ENCODE data around the gene TPRKB.
"Not testable (repeated sequence)": the region's sequence is repeated elsewhere in the genome, so short reads cannot be mapped to it uniquely, and the experiment has no call there.

Gene TPRKB

DNA sequence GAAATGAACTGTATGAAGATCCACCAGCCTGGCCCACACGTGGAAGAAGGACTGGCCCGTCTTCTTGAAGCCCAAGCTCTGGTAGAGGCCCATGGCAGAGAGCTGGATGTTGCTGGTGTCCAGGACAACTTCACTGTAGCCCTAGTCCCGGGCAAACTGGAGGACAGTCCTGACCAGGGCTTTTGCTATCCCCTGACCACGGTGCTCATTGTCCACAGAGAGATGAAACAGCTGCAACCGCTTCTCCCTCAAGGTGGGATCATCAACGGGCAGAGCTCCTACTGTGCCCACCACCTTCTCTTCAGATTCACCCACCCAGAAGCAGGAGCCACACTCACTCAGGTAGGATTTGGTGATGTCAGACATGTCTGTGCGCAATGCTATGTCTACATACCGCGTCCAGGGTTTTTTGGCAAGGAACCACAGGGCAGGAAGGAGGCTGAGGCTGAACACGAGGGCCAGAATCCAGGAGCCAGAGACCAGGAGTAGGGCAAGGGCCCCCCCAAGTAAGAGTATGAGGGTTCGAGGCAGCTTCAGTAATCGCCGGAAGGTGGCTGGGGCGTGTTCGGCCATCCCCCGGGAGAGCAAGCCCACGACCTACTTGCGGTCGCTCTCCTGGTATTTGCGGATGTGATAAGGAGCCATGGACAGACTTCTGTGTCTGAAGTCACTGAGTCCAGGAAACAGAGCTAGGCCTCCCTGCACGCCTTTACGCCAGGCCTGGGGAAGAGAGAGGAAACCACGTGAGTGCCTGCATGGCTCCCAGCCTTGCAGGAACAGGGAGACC lies 36.3 kb downstream of the TPRKB start:
- no peaks in the 10 kb centered on the region for H3K79me2 ChIP-seq
- no peak overlapping the region for H3K4me2 ChIP-seq (ENCODE audit: low read length)
- no peak overlapping the region for H3K9ac ChIP-seq
- H3K36me3 ChIP-seq (ENCODE audit: control insufficient read depth, insufficient read depth, low read length): no peaks in the 10 kb centered on the region
- H3K4me3 ChIP-seq (ENCODE audit: low read depth, low read length): no peak overlapping the region
- TF ChIP-seq, protein P1, sequence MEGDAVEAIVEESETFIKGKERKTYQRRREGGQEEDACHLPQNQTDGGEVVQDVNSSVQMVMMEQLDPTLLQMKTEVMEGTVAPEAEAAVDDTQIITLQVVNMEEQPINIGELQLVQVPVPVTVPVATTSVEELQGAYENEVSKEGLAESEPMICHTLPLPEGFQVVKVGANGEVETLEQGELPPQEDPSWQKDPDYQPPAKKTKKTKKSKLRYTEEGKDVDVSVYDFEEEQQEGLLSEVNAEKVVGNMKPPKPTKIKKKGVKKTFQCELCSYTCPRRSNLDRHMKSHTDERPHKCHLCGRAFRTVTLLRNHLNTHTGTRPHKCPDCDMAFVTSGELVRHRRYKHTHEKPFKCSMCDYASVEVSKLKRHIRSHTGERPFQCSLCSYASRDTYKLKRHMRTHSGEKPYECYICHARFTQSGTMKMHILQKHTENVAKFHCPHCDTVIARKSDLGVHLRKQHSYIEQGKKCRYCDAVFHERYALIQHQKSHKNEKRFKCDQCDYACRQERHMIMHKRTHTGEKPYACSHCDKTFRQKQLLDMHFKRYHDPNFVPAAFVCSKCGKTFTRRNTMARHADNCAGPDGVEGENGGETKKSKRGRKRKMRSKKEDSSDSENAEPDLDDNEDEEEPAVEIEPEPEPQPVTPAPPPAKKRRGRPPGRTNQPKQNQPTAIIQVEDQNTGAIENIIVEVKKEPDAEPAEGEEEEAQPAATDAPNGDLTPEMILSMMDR (IDR thresholded peaks at IDR 0.05): no peak
- no peaks in the 10 kb centered on the region for H3K27me3 ChIP-seq (ENCODE audit: control insufficient read depth, insufficient read depth, low read length)
- no peaks in the 10 kb centered on the region for H3K9me3 ChIP-seq (ENCODE audit: control insufficient read depth, low read length)
- peaks cover 13% of the 10 kb centered on the region for H3K4me1 ChIP-seq
- H3K27ac ChIP-seq: peak overlapping the region; percentile 41
- no peak overlapping the region for H2AFZ ChIP-seq

DNA sequence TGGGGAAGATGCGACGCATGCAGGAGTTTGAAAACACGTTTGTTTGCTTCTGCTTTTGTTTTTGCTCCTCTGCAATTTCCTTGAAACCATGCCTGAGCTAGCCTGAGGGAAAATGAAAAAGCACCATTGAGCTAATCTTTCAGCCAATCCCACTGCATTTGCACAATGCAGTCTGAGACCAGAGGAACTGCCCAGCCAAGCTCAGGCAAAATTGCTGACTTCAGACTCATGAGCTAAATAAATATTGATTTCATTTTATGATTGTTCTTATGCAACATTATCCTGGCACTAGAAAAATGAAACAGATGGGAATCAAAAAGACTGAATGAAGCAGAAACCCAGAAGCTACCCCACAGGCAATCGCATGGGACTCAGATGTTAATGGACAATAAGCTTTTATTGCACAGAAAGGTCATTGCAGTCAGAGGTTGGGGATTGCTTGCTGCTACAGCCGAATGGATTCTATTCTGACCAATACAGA lies 37.0 kb downstream of the TPRKB start:
- no peak overlapping the region for H3K4me3 ChIP-seq (ENCODE audit: low read depth, low read length)
- H3K9me3 ChIP-seq (ENCODE audit: control insufficient read depth, low read length): no peaks in the 10 kb centered on the region
- H3K79me2 ChIP-seq: no peaks in the 10 kb centered on the region
- H3K36me3 ChIP-seq (ENCODE audit: control insufficient read depth, insufficient read depth, low read length): no peaks in the 10 kb centered on the region
- H3K4me1 ChIP-seq: peaks cover 13% of the 10 kb centered on the region
- H3K9ac ChIP-seq: no peak overlapping the region
- H3K27ac ChIP-seq: peak overlapping the region; percentile 41
- peak overlapping the region; percentile 17 for H2AFZ ChIP-seq
- TF ChIP-seq, protein P1 (IDR thresholded peaks at IDR 0.05): no peak
- no peaks in the 10 kb centered on the region for H3K27me3 ChIP-seq (ENCODE audit: control insufficient read depth, insufficient read depth, low read length)
- H3K4me2 ChIP-seq (ENCODE audit: low read length): no peak overlapping the region

DNA sequence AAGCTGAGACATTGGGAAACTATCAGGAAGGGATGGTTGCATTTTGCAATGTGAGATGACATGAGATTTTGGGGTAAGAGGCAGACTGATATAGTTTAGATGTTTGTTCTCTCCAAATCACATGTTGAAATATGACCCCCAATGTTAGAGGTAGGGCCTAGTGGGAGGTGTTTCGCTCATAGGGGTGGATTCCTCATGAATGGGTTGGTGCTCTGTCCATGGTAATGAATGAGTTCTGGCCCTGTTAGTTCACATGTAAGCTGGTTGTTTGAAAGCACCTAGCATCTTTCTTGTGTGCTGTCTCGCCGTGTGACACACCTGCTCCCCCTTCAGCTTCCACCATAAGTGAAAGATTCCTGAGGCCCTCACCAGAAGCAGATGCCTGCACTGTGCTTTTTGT lies 37.7 kb downstream of the TPRKB start:
- Histone ChIP-seq H3K9ac (no peak overlapping the region), H3K4me1 (peaks cover 13% of the 10 kb centered on the region), H3K9me3 (ENCODE audit: control insufficient read depth, low read length) (no peaks in the 10 kb centered on the region), H3K27ac (no peak overlapping the region), H3K36me3 (ENCODE audit: control insufficient read depth, insufficient read depth, low read length) (no peaks in the 10 kb centered on the region), H2AFZ (peak overlapping the region; percentile 35), H3K4me2 (ENCODE audit: low read length) (no peak overlapping the region), H3K79me2 (no peaks in the 10 kb centered on the region), H3K4me3 (ENCODE audit: low read depth, low read length) (no peak overlapping the region), H3K27me3 (ENCODE audit: control insufficient read depth, insufficient read depth, low read length) (no peaks in the 10 kb centered on the region)
- TF ChIP-seq, protein P1 (IDR thresholded peaks at IDR 0.05): no peak

DNA sequence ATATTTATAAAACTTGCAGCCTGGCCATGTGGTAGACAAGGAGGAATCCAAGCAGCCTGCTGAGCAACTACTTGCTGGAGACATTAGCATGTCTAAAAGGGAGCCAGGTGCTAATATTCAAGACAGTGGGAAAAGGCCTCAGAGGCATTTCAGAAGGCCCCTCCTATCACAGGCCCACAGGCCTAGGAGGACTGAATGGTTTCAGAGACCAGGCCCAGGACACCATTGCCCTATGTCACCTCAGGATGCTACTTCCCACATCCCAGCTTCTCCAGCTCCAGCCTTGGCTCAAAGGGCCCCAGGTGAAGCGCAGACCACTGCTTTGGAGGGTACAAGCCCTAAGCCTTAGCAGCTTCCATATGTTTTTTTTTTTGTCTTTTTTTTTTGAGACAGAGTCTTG lies 39.0 kb downstream of the TPRKB start:
- H3K9ac ChIP-seq: no peak overlapping the region
- TF ChIP-seq, protein P1 (IDR thresholded peaks at IDR 0.05): no peak
- H3K36me3 ChIP-seq (ENCODE audit: control insufficient read depth, insufficient read depth, low read length): no peaks in the 10 kb centered on the region
- no peak overlapping the region for H2AFZ ChIP-seq
- no peak overlapping the region for H3K27ac ChIP-seq
- H3K79me2 ChIP-seq: no peaks in the 10 kb centered on the region
- no peaks in the 10 kb centered on the region for H3K27me3 ChIP-seq (ENCODE audit: control insufficient read depth, insufficient read depth, low read length)
- H3K9me3 ChIP-seq (ENCODE audit: control insufficient read depth, low read length): no peaks in the 10 kb centered on the region
- no peak overlapping the region for H3K4me3 ChIP-seq (ENCODE audit: low read depth, low read length)
- peaks cover 13% of the 10 kb centered on the region for H3K4me1 ChIP-seq
- no peak overlapping the region for H3K4me2 ChIP-seq (ENCODE audit: low read length)

DNA sequence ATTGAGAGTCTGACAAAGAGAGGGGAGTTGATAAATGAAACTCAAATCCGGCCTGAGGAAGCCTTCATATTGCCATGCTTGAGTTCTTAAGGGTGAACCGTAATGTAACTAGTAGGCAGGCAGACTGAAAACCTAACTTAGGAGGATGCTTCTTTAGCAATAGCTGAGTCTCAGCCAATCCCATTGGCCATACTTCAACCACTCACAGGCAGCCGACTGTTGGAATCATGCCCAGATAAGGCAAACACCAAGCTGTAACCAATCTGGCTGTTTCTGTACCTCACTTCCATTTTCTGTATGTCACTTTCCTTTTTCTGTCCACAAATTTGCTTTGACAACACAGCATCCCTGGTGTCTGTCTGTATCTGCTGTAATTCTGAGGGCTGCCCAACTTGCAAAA lies 39.5 kb downstream of the TPRKB start:
- H3K4me2 ChIP-seq (ENCODE audit: low read length): no peak overlapping the region
- no peaks in the 10 kb centered on the region for H3K9me3 ChIP-seq (ENCODE audit: control insufficient read depth, low read length)
- H3K4me1 ChIP-seq: peaks cover 13% of the 10 kb centered on the region
- TF ChIP-seq, protein P1 (IDR thresholded peaks at IDR 0.05): no peak
- H3K79me2 ChIP-seq: no peaks in the 10 kb centered on the region
- H3K27ac ChIP-seq: no peak overlapping the region
- H3K4me3 ChIP-seq (ENCODE audit: low read depth, low read length): no peak overlapping the region
- no peaks in the 10 kb centered on the region for H3K36me3 ChIP-seq (ENCODE audit: control insufficient read depth, insufficient read depth, low read length)
- no peaks in the 10 kb centered on the region for H3K27me3 ChIP-seq (ENCODE audit: control insufficient read depth, insufficient read depth, low read length)
- H2AFZ ChIP-seq: no peak overlapping the region
- no peak overlapping the region for H3K9ac ChIP-seq

DNA sequence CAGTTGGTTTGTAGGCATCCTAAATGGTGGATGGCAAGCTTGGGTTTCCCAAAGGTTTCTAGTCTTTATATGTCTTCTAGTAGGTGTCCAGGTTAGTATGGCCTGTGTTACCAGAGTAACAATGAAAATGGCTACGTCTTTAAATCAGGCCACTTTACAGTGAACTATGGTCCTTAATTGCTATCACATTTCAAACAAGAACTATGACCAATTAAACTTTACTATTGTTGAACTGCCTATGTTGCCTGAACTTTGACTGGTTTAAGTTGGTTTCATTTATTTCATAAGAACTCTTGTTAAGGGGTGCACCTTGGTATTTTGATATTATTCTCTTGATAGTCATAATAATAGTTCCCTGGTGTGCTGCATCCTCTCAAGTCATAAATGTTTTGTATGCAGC lies 40.2 kb downstream of the TPRKB start:
- H3K4me2 ChIP-seq (ENCODE audit: low read length); H3K27me3 ChIP-seq (ENCODE audit: control insufficient read depth, insufficient read depth, low read length); H3K79me2 ChIP-seq; H3K36me3 ChIP-seq (ENCODE audit: control insufficient read depth, insufficient read depth, low read length); H3K9me3 ChIP-seq (ENCODE audit: control insufficient read depth, low read length); H3K9ac ChIP-seq; H3K27ac ChIP-seq; H3K4me3 ChIP-seq (ENCODE audit: low read depth, low read length); H2AFZ ChIP-seq: not testable (repeated sequence)
- H3K4me1 ChIP-seq: peaks cover 13% of the 10 kb centered on the region

DNA sequence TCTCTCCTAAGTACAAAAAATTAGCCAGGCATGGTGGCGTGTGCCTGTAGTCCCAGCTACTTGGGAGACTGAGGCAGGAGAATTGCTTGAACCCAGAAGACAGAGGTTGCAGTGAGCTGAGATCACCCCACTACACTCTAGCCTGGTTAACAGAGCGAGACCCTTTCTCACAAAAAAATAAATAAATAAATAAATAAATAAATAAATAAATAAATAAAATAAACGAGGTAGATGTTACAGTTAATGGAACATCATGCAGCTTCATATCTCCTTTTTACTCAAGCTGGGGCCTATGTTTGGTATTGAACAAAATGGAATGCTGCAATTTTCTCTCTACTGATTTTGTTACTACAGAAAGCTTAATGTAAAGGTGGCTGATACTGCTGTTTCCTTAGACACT lies 40.6 kb downstream of the TPRKB start:
- not testable (repeated sequence) for H3K9me3 ChIP-seq (ENCODE audit: control insufficient read depth, low read length); H3K27me3 ChIP-seq (ENCODE audit: control insufficient read depth, insufficient read depth, low read length); H3K27ac ChIP-seq; H2AFZ ChIP-seq; H3K4me2 ChIP-seq (ENCODE audit: low read length); H3K79me2 ChIP-seq; H3K4me3 ChIP-seq (ENCODE audit: low read depth, low read length); H3K9ac ChIP-seq; H3K36me3 ChIP-seq (ENCODE audit: control insufficient read depth, insufficient read depth, low read length)
- peaks cover 13% of the 10 kb centered on the region for H3K4me1 ChIP-seq
